H1 (cell line): ENCODE measurements around the gene CLDN34. TPM values are rescaled to one million over a fixed set of nuclear protein-coding genes. Genes with fewer than 3 reads are reported as not detected.
A peak's percentile ranks its signal among the peaks of the same experiment; 100 is the strongest.

ENCODE experiments used
- CTCF ChIA-PET: fragments of 300-600 bp; sonication (Branson Sonifier 250); formaldehyde crosslinking; loops from one replicate; lab custom pipeline; 2021; ENCODE audit not compliant: partially characterized antibody; lab: Charles Lee
- POLR2A ChIA-PET: fragments of 300-600 bp; sonication (Branson Sonifier 250); formaldehyde crosslinking; loops from one replicate; lab custom pipeline; 2021; ENCODE audit warnings: inconsistent platforms; ENCODE audit not compliant: partially characterized antibody; lab: Charles Lee
- DNase-seq, 2 experiments: peaks; one replicate each; pipeline versions ENCODE4 v3.0.0 to v3.0.0-alpha.2; 2010 to 2022; ENCODE audit warnings: low spot score in 2 of 2, low read depth in 1 of 2, mixed read lengths in 1 of 2
- FAIRE-seq: peaks from 2 replicates; lab custom pipeline; 2011; peaks lifted over from hg19 to GRCh38; lab: Jason Lieb, UNC
- H2AFZ ChIP-seq: 2 replicates; pipeline ENCODE4 v1.8.1; 2012; ENCODE audit warnings: low read length, inconsistent platforms
- H2AK5ac ChIP-seq: 2 replicates; pipeline ENCODE4 v1.6.1; 2013; ENCODE audit warnings: low read depth, low read length
- H2BK120ac ChIP-seq: replicated peaks from 2 replicates; pipeline ENCODE3; 2013; ENCODE audit warnings: low read depth, low read length, inconsistent platforms
- H2BK12ac ChIP-seq: 2 replicates; pipeline ENCODE4 v1.6.1; 2013; ENCODE audit warnings: low read depth, low read length
- H2BK15ac ChIP-seq: 2 replicates; pipeline ENCODE4 v1.6.1; 2013; ENCODE audit warnings: low read length
- H2BK20ac ChIP-seq: 2 replicates; pipeline ENCODE4 v1.6.1; 2013; ENCODE audit warnings: low read length
- H2BK5ac ChIP-seq: 2 replicates; pipeline ENCODE4 v1.6.1; 2013; ENCODE audit warnings: low read depth, low read length
- H3K14ac ChIP-seq: 2 replicates; pipeline ENCODE4 v1.6.1; 2013; ENCODE audit warnings: inconsistent platforms; ENCODE audit not compliant: insufficient read length
- H3K18ac ChIP-seq: 2 replicates; pipeline ENCODE4 v1.6.1; 2013; ENCODE audit warnings: low read length; ENCODE audit errors: extremely low read depth
- H3K23ac ChIP-seq: 2 replicates; pipeline ENCODE4 v1.6.1; 2013; ENCODE audit warnings: inconsistent platforms; ENCODE audit not compliant: insufficient read length
- H3K23me2 ChIP-seq: 2 replicates; pipeline ENCODE4 v1.6.1; 2013; ENCODE audit warnings: low read depth, low read length
- H3K27ac ChIP-seq: 2 replicates; pipeline ENCODE4 v1.6.1; 2011; ENCODE audit warnings: low read depth, low read length, inconsistent platforms
- H3K27me3 ChIP-seq, 4 experiments: replicated peaks in 1 of 4; 1 replicate in 1 of 4; 2 replicates in 3 of 4; pipeline versions ENCODE4 v1.6.1 to v1.8.1; 2011 to 2013; ENCODE audit warnings: low read length in 3 of 4, mild to moderate bottlenecking in 3 of 4, inconsistent platforms in 2 of 4, mixed read lengths in 2 of 4, moderate library complexity in 1 of 4; ENCODE audit not compliant: control insufficient read depth in 3 of 4, insufficient read depth in 3 of 4; ENCODE audit errors: extremely low read depth in 1 of 4
- H3K36me3 ChIP-seq, 4 experiments: 2 replicates each; pipeline versions ENCODE4 v1.6.1 to v1.8.1; 2011 to 2013; ENCODE audit warnings: mild to moderate bottlenecking in 4 of 4, low read length in 3 of 4, moderate library complexity in 2 of 4, control low read depth in 1 of 4, inconsistent platforms in 1 of 4; ENCODE audit not compliant: insufficient read depth in 4 of 4, control insufficient read depth in 2 of 4
- H3K4ac ChIP-seq: replicated peaks from 2 replicates; pipeline ENCODE3; 2013; ENCODE audit warnings: low read length, low read depth, mixed read lengths, inconsistent platforms; ENCODE audit not compliant: insufficient read length
- H3K4me1 ChIP-seq, 4 experiments: replicated peaks in 1 of 4; 1 replicate in 1 of 4; 2 replicates in 3 of 4; pipeline versions ENCODE4 v1.6.1 to v1.8.1; 2011 to 2013; ENCODE audit warnings: low read length in 3 of 4, inconsistent platforms in 2 of 4, mixed read lengths in 1 of 4; ENCODE audit not compliant: insufficient read depth in 4 of 4, control insufficient read depth in 3 of 4
- H3K4me2 ChIP-seq, 2 experiments: 2 replicates each; pipeline versions ENCODE4 v1.6.1 to v1.8.1; 2011 to 2013; ENCODE audit warnings: low read depth in 2 of 2, low read length in 2 of 2, control low read depth in 1 of 2, inconsistent platforms in 1 of 2, mild to moderate bottlenecking in 1 of 2; ENCODE audit not compliant: insufficient read depth in 1 of 2
- H3K4me3 ChIP-seq, 4 experiments: fragments of 200-600, 300-600 bp in 1 of 4; sonication (generic), shearing (Covaris generic), sonication (Bioruptor Twin) in 1 of 4; 2 replicates each; pipeline versions ENCODE4 v1.5.1 to v1.8.1; 2011 to 2016; ENCODE audit warnings: low read length in 4 of 4, low read depth in 3 of 4, control low read depth in 2 of 4, inconsistent platforms in 2 of 4, mild to moderate bottlenecking in 2 of 4, mixed read lengths in 1 of 4, moderate library complexity in 1 of 4; ENCODE audit not compliant: insufficient read depth in 2 of 4; ENCODE audit errors: extremely low read depth in 1 of 4
- H3K56ac ChIP-seq: replicated peaks from 2 replicates; pipeline ENCODE3; 2013; ENCODE audit warnings: low read depth, mild to moderate bottlenecking, mixed read lengths, low read length, inconsistent platforms; ENCODE audit not compliant: insufficient read length
- H3K79me1 ChIP-seq: 2 replicates; pipeline ENCODE4 v1.6.1; 2013; ENCODE audit warnings: low read depth, low read length, control low read depth
- H3K79me2 ChIP-seq, 2 experiments: 2 replicates each; pipeline versions ENCODE4 v1.6.1 to v1.8.1; 2012 to 2013; ENCODE audit warnings: low read length in 2 of 2, mild to moderate bottlenecking in 2 of 2, inconsistent platforms in 1 of 2; ENCODE audit not compliant: insufficient read depth in 2 of 2, control insufficient read depth in 1 of 2
- H3K9ac ChIP-seq, 4 experiments: replicated peaks in 1 of 4; 1 replicate in 1 of 4; 2 replicates in 3 of 4; pipeline versions ENCODE4 v1.6.1 to v1.8.1; 2011 to 2013; ENCODE audit warnings: low read depth in 3 of 4, low read length in 3 of 4, control low read depth in 2 of 4, mild to moderate bottlenecking in 2 of 4, moderate library complexity in 2 of 4, inconsistent platforms in 1 of 4; ENCODE audit errors: extremely low read depth in 1 of 4
- H3K9me3 ChIP-seq, 2 experiments: 2 replicates each; pipeline versions ENCODE4 v1.6.1 to v1.8.1; 2012 to 2013; ENCODE audit warnings: mild to moderate bottlenecking in 2 of 2, moderate library complexity in 2 of 2, control low read depth in 1 of 2, inconsistent platforms in 1 of 2, low read depth in 1 of 2, low read length in 1 of 2, mixed read lengths in 1 of 2; ENCODE audit not compliant: insufficient read depth in 2 of 2
- H4K20me1 ChIP-seq, 2 experiments: replicated peaks in 1 of 2; 2 replicates each; pipeline versions ENCODE3 to v1.8.1; 2011 to 2013; ENCODE audit warnings: inconsistent platforms in 2 of 2, low read length in 2 of 2, mild to moderate bottlenecking in 1 of 2; ENCODE audit not compliant: insufficient read depth in 2 of 2, control insufficient read depth in 1 of 2
- H4K5ac ChIP-seq: 2 replicates; pipeline ENCODE4 v1.6.1; 2013; ENCODE audit warnings: low read length, low read depth, mixed read lengths, inconsistent platforms; ENCODE audit not compliant: insufficient read length
- H4K8ac ChIP-seq: 2 replicates; pipeline ENCODE4 v1.8.0; 2013; ENCODE audit warnings: mild to moderate bottlenecking, moderate library complexity, low read length, inconsistent platforms; ENCODE audit not compliant: insufficient read depth; ENCODE audit errors: extremely low read depth
- H4K91ac ChIP-seq: replicated peaks from 2 replicates; pipeline ENCODE3; 2013; ENCODE audit warnings: low read length, mixed read lengths, inconsistent platforms; ENCODE audit not compliant: insufficient read length
- ATF2 ChIP-seq: IDR thresholded peaks from 2 replicates; pipeline ENCODE4 v1.6.1; 2012; ENCODE audit warnings: low read length, inconsistent platforms
- HDAC6 ChIP-seq: IDR thresholded peaks from one replicate; pipeline ENCODE4 v1.7.1; 2012; ENCODE audit warnings: low read depth, mild to moderate bottlenecking, inconsistent platforms, low read length, moderate library complexity
- NANOG ChIP-seq: IDR thresholded peaks from 2 replicates; pipeline ENCODE4 v1.6.1; 2011; ENCODE audit warnings: low read length, low read depth, mild to moderate bottlenecking, inconsistent platforms; ENCODE audit not compliant: insufficient read depth, poor library complexity, severe bottlenecking
- SP2 ChIP-seq: IDR thresholded peaks from 2 replicates; pipeline ENCODE4 v1.6.1; 2012; ENCODE audit warnings: mild to moderate bottlenecking, low read length, inconsistent platforms
- TAF7 ChIP-seq: optimal IDR thresholded peaks from 2 replicates; pipeline ENCODE3; 2011; ENCODE audit warnings: low read depth, mild to moderate bottlenecking, inconsistent platforms, low read length, moderate library complexity, borderline replicate concordance
- WGBS, 2 experiments: shearing (Covaris generic) in 1 of 2; methylation state at CpG; one replicate each; pipeline versions ENCODE4 v1.1.6 to v1.1.7; 2013 to 2015; ENCODE audit warnings: low lambda C conversion rate in 2 of 2, mixed read lengths in 2 of 2, inconsistent platforms in 1 of 2, low coverage in 1 of 2, missing lambda C conversion rate in 1 of 2; ENCODE audit not compliant: insufficient replicate concordance in 2 of 2, insufficient coverage in 1 of 2, insufficient read length in 1 of 2; ENCODE audit errors: extremely low coverage in 1 of 2, missing lambda C conversion rate in 1 of 2; 5-methylcytosine and 5-hydroxymethylcytosine counted together
- polyA plus RNA-seq, 7 experiments: library from polyadenylated mRNA; depleted of rRNA in 3 of 7; stranded (reverse) in 5 of 7; unstranded in 2 of 7; fragments of >200 nt in 5 of 7; fragments of 200-250 nt in 2 of 7; gene quantifications; 1 replicate in 5 of 7; 2 replicates in 1 of 7; 4 replicates in 1 of 7; pipeline versions ENCODE4 v1.2.1 to v1.2.3, GENCODE V29; 2011 to 2013; ENCODE audit warnings: missing spikeins in 2 of 7, mixed read lengths in 2 of 7
- total RNA-seq: library from RNA; stranded (reverse); fragmentation: NEBNext Ultra II Directional; extraction: Animal tissue kit (Norgen Biotek cat#: 25700); gene quantifications from 2 replicates; pipeline ENCODE4 v1.2.1, GENCODE V29; 2021

The CLDN34 gene
- total and polyA plus RNA-seq, 2 of the 8 experiments (the other 6 are each of a cell fraction or from before 2014, with no cell fraction given) = 0.26 to 0.50 TPM

GRCh38 chrX:10015355-10015722 lies 48.2 kb downstream of the CLDN34 start:
- TF ChIP-seq HDAC6 (no peak), TAF7 (no peak), ATF2 (no peak), NANOG (no peak), SP2 (no peak)
- Histone ChIP-seq H2BK12ac (no peak overlapping the region), H3K9ac (peak overlapping the region in 1 of 4 experiments; percentile 84; a peak in 1 of 7 replicates), H3K4me3 (peak overlapping the region in 2 of 4 experiments; percentile 67 to 68; a peak in 6 of 8 replicates), H3K4ac (no peak overlapping the region), H3K4me1 (peaks cover 0 to 21% (median 7%) of the 10 kb centered on the region in 4 experiments; a peak in 5 of 7 replicates), H3K4me2 (peak overlapping the region; percentile 49 to 82; a peak in 3 of 4 replicates), H3K14ac (no peak overlapping the region), H4K8ac (no peak overlapping the region), H3K9me3 (no peaks in the 10 kb centered on the region), H2AFZ (no peak overlapping the region), H3K79me2 (peaks cover 0 to 40% of the 10 kb centered on the region in 2 experiments; a peak in 2 of 4 replicates), H3K79me1 (no peaks in the 10 kb centered on the region), H2BK120ac (no peak overlapping the region), H4K5ac (no peak overlapping the region), H2BK15ac (no peak overlapping the region), H3K56ac (no peak overlapping the region), H3K18ac (no peak overlapping the region), H3K36me3 (no peaks in the 10 kb centered on the region), H3K23me2 (peaks cover 3% of the 10 kb centered on the region; the same call in 1 of the 2 replicates), H2AK5ac (no peak overlapping the region), H4K20me1 (peaks cover 0 to 4% of the 10 kb centered on the region in 2 experiments), H4K91ac (no peak overlapping the region), H3K23ac (no peak overlapping the region), H3K27ac (no peak overlapping the region; the same call in 1 of the 2 replicates), H2BK5ac (no peak overlapping the region), H2BK20ac (no peak overlapping the region), H3K27me3 (no peaks in the 10 kb centered on the region)
- ChIA-PET POLR2A (interaction anchor here (1.1 to 2.9 kb wide), 2 partner anchors 25 to 41 kb away, joined by 4 to 12 read pairs; no protein-coding TSS in a partner anchor), CTCF (no interaction called here)
- no CpG with 5 or more reads among the region's 71 CpGs for WGBS, 2 experiments
- no peak for DNase-seq
- no peak for FAIRE-seq
